CD4-positive, alpha-beta T cell treated with Interleukin-2 at 100 ng/mL for 4 hours (primary cell): Measurements from ENCODE around the gene SLC35F4.
"Not testable (repeated sequence)": the region's sequence is repeated elsewhere in the genome, so short reads cannot be mapped to it uniquely, and the experiment has no call there.

ENCODE experiments used
- DNase-seq: peaks from one replicate; pipeline ENCODE4 v3.0.0-alpha.2; 2020; ENCODE audit warnings: low spot score

Gene SLC35F4

DNA sequence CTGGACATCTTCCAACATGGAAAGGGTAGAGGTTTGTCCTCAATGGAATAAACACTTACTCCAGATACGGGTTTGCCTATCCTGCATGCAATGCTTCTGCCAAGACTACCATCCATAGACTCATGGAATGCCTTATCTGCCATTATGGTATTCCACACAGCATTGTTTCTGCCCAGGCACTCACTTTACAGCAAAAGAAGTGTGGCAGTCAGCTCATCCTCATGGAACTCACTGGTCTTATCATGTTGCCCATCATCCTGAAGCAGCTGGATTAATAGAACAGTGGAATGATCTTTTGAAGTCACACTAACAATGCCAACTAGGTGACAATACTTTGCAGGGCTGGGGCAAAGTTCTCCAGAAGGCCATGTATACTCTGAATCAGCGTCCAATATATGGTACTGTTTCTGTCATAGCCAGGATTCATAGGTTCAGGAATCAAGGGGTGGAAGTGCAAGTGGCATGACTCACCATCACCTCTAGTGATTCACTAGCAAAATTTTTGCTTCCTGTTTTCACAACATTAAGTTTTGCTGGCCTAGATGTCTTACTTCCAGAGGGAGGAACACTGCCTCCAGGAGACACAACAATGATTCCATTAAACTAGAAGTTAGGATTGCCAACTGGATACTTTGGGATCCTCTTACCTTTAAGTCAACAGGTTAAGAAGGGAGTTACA is 140.4 kb downstream of the SLC35F4 start:
- DNase-seq: no peak

DNA sequence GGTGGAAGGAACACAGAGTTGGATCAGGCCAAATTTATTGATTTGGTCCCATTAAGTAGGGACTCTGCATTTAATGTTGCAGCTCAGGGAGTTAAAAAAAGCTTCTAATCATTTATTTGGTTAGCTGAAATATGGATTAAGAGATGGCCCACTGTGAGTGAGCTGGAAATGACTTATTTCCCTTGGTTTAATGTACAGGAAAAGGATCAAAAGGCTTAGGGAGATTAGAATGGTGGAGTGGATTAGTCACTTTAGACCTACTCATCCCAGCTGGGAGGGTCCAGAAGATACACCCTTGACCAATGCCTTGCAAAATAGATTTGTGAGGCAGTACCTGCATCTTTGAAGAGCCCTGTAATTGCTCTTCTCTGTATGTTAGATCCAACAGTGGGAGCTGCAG is 143.8 kb downstream of the SLC35F4 start:
- not testable (repeated sequence) for DNase-seq

DNA sequence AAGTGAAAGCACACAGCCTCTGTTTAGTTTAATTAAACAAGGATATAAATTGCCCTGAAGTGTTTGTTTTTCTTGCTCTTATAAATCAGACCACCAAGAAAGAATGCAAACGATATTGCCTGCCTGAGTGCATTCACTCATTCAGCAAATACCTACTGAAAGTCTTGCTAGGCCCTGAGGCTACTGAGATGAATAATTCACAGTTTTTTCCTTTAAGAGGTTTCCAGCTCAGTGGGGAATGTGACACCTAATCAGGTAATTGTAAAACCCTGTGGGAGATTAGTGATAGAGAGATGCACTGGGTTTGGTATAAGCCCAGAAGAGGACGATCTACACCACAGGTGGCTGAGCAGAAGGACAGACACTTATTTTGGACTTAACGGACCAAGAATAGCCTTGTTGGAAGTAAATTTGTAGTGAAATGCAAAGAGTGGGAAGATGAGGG is 151.4 kb downstream of the SLC35F4 start:
- no peak for DNase-seq

DNA sequence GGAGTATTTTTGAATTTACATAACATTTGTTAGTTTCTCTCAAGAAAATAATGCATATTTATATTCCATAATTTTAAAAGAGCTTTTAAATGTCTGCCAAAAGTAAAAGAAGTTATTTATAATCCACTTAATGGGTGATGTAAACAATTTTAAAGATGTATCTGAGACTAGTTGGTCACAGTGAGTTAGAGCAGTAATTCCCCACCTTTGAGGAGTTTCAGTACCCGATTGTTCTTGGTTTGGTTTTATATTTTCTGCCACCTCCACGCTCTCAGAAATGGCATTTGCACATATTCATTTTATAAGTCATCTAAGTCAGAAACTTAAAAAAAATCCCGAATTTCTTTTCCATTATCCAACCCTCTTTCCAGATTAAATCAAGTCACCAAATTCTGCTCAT is 153.2 kb downstream of the SLC35F4 start:
- no peak for DNase-seq

DNA sequence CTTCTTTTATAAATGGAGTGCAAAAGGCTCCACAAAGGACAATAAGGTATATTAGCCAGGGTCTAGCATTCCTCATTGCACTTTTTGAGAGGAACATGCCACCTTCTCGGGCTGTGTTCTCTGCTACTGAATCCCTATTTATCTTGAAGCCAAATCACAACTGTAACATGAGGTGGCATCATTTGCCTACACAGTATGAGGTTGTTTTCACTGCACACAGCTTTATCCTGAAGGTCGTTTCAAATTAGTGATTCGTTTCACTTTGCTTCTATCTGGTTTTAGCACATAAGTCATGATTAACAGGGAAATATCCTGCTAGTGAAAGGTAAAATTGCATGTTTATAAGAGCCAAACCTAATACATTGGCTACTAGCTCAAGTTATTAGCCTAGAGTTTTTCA is 153.8 kb downstream of the SLC35F4 start:
- DNase-seq: no peak

DNA sequence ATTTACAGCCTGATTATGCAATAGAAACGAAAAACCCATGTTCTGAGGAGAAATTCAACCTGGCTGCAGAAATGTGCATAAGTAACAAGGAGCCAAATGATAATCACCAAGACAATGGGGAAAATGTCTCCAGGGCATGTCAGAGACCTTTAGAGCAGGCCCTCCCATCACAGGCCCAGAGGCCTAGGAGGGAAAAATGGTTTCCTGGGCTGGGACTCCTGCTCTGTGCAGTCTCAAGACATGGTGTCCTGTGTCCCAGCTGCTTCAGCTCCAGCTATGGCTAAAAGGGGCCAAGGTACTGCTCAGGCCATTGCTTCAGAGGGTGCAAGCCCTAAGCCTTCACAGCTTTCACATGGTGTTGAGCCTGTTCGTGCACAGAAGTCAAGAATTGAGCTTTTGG is 156.0 kb downstream of the SLC35F4 start:
- no peak for DNase-seq

DNA sequence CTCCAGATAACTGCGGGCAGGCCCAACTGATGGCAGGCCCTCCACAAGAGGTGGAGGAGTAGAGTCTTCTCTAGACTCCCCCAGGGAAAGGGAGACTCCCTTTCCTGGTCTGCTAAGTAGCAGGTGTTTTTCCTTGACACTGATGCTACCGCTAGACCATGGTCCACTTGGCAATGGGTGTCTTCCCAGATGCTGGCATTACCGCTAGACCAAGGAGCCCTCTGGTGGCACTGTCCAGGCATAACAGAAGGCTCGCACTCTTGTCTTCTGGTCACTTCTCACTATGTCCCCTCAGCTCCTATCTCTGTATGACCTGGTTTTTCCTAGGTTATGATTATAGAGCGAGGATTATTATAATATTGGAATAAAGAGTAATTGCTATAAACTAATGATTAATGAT is 156.8 kb downstream of the SLC35F4 start:
- DNase-seq: not testable (repeated sequence)

DNA sequence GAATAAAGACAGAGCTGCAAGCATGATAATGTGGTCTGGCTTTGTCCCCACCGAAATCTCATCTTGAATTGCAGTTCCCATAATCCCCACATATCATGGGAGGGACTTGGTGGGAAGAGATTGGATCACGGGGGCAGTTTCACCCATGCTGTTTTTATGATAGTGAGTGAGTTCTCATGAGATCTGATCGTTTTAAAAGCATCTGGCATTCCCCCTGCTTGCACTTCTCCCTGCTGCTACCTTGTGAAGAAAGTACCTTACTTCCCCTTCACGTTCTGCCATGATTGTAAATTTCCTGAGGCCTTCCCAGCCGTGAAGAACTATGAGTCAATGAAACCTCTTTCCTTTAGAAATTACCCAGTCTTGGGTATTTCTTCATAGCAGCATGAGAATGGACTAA is 158.7 kb downstream of the SLC35F4 start:
- no peak for DNase-seq

DNA sequence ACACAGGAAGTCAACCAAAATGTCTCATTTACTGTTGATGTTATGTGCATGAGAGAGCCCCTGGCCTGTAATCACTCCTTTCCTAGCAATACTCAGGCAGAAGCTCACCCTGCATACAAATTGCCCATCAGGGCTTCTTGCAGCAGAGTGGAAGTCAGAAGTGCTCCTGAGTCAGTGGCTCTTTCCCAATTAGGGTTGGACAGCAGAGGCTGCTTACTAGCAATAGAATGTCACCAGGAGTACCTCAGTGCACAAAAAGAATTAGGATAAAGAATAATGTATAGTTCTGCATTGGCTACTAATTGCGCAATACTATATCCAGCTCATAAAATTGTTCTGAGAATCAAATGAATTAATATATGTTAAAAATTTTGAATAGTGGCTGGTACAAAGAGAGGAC is 161.1 kb downstream of the SLC35F4 start:
- no peak for DNase-seq

DNA sequence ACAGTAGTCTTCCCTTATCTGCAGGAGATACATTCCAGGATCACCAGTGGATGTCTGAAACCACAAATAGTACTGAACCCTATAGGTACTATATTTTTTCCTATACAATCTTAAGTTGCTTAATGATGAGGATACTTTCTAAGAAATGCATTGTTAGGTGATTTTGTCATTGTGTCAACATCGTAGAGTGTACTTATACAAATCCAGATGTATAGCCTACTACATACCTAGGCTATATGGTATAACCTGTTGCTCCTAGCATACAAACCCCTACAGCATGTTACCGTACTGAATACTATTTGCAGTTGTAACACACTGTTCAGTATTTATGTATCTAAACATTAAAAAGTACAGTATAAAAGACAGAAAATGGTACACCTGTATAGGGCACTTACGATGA is 165.9 kb downstream of the SLC35F4 start:
- DNase-seq: no peak

DNA sequence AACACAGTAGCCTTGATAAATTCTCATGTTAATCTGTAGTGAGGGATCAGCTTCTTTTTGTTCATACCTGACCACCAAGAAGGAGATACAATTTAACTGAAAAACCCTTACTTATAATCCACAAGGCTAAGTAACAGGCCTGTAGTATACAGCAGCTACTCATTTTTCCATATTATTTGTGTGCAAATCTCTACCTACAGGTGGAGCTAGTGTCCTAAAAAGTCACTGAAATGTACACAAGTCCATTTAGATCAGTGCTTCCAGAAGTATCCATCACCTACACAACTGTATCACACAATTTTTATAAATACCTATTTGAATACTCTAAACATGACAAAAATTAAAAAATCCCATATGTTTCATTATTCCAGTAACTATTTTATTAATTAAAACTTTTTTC is 173.2 kb downstream of the SLC35F4 start:
- no peak for DNase-seq

DNA sequence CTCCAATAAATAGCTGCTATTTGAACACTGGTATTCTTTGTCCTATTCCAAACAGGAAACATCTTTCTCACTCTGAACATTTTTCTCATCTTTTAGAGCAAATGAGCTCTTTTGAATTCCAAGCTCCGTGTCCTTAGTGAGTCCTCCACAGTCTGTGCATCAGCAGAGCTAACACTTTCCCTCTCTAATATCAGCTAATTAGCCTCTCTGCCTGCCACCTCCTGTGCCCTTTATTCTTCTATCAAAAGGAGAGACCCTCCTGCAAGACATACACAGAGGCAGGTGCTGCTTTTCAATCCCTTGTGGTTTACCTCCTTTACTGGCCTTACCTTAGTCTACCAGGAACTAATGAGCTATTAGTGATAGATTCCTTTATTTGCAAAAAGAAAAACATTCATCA is 178.5 kb downstream of the SLC35F4 start:
- DNase-seq: no peak

DNA sequence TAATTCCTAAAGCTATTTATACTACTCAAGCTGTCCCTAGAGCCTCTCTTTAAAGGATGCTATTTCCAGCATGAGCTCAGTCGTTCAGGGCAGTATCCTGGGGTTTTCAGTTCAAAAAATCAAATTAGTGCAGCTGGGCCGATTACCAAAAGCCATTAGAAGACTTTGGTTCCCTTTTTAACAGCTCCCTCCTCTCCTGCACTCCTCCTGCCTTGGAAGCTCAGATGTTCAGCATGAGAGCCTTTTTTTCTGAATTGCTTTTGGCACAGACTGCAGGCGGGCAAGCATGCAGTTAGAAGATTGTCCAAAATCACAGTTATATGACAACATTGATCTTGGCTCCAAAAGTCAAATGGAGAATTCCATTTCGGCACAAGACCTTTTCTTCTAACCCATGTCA is 179.6 kb downstream of the SLC35F4 start:
- DNase-seq: no peak

DNA sequence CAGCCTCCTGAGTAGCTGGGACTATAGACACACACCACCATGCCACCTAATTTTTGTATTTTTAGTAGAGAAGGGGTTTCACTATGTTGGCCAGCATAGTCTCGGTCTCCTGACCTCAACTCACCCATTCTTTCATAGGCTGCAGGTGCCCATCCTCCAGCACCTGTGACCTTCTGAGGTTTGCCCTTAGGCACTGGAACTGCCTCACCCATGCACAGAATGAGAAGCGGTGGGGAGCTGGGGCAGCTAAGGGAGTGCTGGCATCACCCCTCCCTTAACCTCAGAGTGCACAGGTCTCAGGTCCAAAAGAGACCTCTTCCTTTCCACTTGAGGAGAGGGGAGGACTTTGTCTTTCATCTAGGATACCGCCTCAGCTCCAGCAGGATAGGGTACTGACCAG is 194.9 kb downstream of the SLC35F4 start:
- DNase-seq: no peak

DNA sequence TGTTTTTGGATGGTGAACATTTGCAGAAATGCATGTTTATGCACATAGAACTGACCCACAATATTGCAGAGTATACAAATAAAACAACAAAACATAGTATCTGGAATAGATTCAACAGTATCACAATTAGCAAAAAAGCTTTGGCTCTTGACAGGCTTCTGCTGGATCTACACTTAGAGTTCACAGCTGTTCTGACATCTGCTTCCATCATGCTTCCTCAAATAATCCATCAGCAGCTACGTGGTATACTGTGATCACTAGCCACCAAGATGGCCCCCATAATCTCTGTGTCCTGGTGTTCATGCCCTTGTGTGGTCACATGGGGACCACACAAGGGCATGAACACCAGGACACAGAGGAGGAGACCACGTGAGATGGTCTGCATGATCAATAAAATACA is 205.7 kb downstream of the SLC35F4 start:
- no peak for DNase-seq

DNA sequence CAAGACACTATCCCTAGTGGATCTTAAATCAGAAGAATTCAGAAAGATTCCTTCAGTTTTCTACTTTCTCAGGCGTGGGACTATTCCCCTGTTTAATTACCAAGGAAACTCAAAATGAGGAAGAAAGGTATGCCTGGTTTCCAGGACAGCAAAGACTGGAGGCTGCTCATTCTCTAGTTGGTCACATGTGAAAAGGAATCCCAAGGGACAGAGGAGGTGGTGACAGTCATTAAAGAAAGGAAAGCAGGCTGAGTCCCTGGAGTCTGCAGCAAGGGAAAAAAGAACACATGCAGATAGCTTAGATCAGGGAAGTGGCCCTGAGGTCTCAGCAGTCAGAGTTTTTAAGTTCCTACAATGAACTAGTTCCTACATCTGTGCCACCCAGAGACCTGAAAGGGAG is 206.8 kb downstream of the SLC35F4 start:
- DNase-seq: no peak

DNA sequence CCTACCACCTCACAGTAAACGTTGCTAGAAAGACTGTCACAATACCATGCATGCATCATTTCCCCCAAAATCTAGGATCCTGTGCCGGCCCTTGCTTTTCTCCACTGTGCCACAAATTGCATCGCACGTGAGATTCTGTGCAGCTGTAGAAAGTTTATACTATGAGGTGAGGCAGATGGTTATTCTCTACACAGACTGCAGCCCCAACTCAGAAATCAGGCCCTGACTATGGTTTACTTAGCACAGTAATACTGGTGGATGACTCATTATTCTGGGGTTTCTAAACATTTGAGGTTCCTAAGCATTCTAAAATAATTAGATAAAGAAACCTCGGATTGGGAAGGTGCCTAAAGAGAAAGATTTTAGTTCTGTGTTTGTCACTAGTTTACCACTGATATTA is 208.4 kb downstream of the SLC35F4 start:
- no peak for DNase-seq

DNA sequence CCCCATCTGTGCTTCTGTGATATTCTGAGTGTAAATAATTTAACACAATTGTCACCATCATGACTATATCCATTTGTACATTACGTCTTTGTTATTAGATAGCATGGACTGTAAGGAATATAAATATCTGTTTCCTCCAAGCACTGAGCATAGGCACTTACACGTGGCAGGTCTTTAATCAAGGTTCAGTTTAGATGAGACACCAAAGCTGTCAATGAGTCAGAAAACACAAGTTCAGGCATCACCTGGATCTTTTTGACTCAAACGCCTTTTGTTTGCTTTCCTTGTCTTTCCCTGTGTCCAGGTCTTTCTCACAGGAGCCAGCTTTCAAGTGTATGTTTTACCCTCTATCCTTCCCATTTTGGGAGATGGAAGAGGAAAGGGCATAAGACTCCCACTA is 209.0 kb downstream of the SLC35F4 start:
- no peak for DNase-seq

DNA sequence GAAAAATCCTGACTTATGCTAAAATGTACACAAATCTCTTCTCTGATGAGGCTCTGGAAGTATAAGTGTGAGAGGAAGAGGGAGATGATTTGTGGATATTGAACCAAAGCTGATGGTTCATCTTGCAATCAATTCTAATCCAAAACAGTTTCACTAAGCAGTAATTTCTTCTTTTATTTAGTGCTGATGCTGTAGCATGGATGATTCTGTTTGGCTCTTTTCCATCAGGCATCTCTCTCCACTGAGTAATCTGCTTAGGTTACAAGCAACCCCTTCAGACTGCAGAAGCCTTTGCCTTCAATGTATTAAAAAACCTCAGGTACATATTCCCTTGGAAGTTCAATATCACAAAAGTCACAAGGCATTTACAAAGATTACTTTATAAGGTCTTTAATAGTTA is 213.1 kb downstream of the SLC35F4 start:
- no peak for DNase-seq

DNA sequence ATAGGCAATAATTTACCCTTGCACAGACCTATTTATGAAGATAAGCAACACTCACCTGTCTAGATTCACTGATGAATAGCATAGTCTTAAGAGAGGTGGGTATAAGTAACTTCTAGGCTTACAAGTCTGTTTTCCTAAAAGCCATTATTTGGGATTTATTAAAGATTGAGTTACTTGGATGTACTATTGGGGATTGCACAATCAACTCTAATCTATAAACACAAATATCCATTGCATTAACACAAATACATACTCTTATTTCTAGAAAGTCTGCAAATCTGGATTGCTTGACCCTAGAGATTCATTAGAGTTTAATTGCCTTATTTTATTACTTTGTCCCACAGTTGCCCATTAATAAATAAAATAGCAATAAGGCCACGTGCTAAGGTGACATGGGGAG is 224.1 kb downstream of the SLC35F4 start:
- DNase-seq: no peak

DNA sequence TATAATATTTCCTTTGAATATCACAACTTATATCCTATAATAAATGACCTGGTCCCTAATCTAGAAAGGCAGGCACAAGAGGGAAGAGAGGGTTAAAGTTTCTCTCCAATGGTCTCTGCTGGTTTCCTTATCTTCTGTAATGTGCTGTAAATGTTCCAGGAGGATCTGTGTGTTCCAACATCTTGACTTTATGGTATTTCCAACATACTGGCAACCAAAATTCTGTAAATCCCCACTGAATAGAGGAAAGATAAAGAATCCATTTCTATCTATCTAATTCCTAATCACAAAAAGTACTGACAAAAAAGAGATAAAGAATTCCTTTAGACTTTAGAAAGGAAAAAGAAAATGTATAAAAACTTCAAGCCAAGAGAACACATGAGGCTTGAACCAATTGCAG is 225.9 kb downstream of the SLC35F4 start:
- DNase-seq: no peak

DNA sequence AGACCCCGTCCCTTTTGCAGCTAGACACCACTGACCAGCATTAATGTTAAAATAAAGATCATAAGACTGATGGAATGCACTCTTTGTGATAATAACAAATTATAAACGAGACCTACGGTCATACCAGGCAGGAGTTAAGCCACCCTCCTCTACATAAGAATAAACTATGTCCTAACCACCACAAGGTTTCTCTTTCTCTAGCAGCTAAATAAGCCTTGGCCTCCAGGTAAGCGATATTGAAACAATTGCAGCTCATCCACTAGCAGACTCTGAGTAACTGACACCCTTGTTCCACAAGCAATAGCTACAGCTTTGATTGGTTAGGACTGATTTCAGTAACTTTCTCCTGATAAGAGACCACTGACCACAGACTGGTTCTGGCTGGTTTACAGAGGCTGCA is 228.0 kb downstream of the SLC35F4 start:
- DNase-seq: no peak

DNA sequence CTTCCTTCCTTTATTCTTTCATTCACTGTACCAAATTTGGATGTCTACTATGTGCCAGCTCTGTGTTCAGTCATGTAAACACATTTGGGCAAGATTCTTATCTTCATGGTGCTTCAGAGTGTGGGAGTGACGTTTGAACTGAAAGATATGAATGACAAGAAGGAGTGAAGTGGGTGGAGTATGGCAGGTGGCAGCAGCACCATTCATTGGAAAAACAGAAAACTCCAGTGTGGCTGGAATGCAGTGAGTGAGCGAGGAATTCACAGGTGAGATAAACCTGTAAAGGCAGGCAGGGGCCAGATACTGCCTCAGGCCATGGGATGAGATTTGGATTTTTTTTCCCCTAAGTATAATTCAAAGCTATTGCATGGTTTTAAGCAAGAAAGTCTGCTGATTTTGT is 231.6 kb downstream of the SLC35F4 start:
- DNase-seq: no peak

DNA sequence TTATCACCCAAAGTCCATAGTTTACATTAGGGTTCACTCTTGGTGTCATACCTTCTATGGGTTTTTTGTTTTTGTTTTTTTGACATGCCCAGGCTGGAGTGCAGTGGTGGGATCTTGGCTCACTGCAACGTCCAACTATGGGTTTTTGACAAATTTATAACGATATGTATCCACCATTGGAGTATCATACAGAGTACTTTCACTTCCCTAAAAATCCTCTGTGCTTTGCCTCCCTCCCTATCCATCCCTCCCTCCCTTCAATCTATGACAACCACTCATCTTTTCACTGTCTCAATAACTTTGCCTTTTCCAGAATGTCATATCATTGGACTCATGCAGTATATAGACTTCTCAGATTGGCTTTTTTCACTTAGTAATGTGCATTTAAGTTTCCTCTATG is 233.2 kb downstream of the SLC35F4 start:
- no peak for DNase-seq

DNA sequence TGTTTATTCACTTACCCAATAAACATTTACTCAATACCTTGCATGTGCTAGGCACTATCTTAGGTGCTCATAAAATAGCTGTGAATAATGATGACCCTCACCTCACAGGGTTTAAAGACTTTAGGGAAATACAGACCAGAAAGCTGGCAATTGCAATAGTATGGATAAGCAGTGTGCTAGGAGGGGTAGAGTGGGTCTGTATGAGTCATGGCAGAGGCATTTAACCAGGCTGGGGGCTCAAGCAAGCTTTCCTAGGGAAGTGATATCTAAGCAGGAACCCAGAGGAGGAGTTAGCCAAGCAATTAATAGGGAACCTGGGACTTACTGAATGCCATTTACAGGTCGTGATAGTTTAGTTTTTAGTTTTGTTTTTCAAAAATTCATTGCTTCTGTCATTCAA is 248.4 kb downstream of the SLC35F4 start:
- DNase-seq: no peak
